SKM-1 treated with dmso at 0.1 percent for 144 hours (cell line): Measurements from ENCODE around the gene PEX5L.

Source experiments
- DNase-seq: peaks from one replicate; lab custom pipeline; 2025; ENCODE audit not compliant: unreplicated experiment; lab: John Stamatoyannopoulos, UW

The PEX5L gene

GRCh38 chr3:179852142-179852905 is 184.4 kb downstream of the PEX5L start:
- peak; percentile 76 for DNase-seq

DNA sequence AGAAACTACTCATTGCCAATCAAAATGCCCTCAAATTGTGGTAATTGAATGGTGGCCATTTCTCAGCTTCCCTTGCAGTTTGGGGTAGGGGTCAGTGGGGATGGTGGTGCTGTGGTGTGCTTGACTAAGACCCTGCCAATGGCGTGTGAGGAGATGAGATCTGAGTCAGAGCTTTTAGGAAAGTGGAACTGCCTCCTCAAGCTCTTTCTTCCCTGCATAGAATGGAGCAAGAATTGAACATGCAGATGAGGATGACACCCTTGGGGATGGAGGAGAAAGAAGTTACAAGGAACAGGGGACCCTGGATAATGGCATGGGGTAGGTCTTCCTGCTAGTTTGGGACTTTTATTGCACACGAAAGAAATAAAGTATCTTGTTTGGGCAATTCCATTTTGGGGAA is 188.0 kb downstream of the PEX5L start:
- DNase-seq = no peak

DNA sequence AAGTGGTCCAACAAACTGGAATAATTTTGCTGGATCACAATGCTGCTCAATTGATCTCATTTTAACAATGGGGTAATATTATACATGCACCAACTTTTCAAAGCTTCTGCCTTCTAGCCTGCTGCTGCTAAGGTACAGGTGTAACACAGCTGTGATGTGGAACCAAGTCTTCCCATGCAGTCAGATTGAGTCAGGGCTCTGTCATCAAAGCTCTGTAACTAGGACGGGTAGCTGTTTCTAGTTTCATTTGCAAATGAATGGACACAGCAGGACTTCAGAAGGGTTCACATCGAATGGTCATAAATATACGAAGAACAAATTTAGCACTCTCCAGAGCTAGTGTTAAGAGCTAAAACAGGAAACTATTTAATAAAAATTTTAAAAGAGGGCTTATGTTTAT is 194.7 kb downstream of the PEX5L start:
- DNase-seq = no peak

- DNase-seq = no peak
Measured at GRCh38 chr3:179840985-179841384, 195.8 kb downstream of the PEX5L start.

DNA sequence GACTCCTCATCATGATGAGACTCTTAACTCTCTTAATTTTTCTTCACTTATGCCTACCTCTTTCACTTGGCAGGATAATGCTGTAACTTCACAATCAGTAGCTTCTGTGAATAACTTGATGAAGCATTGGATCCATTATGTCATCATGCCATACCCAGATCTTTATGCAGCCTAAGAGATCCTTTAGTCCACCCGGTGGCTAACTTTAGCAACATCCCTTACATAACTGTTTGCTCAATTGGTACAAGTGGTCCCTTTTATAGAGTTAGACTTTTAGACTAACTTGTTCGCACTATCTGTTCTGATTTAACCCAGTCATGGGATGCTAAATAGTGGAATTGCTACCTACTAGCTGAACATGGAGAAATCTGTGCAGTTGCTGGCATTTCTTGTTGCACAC is 199.4 kb downstream of the PEX5L start:
- no peak for DNase-seq

DNA sequence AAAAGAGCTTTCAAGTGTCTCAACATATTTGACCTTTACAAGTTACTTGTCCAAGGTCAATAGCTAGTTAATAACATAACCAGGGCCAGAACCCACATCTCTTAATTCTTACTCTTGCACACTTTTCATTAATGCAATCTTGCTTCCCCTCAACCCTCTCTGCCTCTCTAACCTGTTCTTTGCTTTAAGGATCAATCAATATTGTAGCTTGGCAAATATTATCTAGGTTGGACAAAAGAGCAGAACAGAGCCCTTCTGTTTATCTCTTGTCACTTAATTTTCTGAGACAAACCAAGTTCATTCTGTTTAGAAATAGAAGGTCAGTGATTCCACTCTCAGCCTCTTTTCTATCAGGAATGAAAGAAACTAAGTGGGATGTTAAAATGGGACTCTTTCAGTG is 203.4 kb downstream of the PEX5L start:
- DNase-seq = no peak

GRCh38 chr3:179832333-179832854 is 204.3 kb downstream of the PEX5L start:
- DNase-seq = no peak

DNA sequence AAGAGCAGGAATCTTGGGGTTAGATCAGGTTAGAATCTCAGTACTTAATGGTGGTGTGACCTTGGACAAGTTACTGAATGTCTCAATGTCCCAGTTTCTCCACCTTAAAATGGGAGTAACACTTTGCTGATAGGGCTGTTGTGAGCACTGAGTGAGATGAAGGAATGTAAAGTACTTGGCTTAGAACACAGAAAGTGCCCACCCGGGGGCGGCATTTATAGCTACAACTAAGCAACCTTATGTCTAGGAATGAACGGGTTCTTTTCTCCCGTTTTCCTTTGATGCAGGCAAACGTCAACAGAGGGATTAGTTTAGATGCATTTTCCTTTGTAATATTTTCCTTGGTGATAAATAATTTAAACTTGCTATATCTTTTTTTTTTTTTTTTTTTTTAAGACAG is 207.3 kb downstream of the PEX5L start:
- no peak for DNase-seq

- no peak for DNase-seq
Measured at GRCh38 chr3:179828738-179829137, 208.0 kb downstream of the PEX5L start.

DNA sequence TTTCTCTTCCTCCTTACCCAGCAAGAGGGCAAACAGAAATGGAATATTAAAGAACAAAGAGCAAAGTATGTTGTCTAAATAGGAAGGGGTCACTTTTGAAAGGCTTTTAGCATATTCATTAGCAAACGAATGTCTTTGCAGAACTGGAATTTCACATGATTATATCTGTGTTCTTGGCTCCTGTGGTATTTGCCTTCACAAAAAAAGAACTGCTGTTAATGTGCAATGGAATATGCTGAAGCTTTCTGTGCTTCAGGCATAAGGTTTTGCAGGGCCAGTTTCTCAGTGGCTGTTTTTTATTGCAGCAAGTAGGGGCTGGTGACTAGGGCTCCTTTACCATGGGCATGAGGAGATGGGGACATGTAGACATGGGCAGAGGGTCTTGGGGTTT is 210.5 kb downstream of the PEX5L start:
- no peak for DNase-seq

- DNase-seq = no peak
Measured at GRCh38 chr3:179825527-179826246, 211.1 kb downstream of the PEX5L start.

- no peak for DNase-seq
Measured at GRCh38 chr3:179822296-179822695, 214.4 kb downstream of the PEX5L start.

DNA sequence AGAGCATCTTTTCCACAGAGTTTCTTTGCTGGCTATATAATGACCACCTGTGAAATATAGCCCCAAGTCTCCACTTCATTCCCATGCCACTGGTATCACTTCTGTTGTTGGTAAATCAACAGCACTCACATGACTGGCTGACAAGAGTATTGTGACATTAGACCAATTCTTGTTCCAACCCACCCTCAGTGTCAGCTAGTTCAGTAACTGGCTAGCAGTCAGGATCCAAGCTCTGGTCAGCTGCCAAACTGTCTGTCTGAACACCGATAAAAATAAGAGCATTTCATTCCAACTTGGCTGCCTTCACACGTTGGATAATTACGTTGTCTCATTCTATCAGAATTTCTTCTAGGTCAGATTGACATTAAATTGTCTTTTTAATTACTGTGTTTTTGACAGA is 217.4 kb downstream of the PEX5L start:
- no peak for DNase-seq

DNA sequence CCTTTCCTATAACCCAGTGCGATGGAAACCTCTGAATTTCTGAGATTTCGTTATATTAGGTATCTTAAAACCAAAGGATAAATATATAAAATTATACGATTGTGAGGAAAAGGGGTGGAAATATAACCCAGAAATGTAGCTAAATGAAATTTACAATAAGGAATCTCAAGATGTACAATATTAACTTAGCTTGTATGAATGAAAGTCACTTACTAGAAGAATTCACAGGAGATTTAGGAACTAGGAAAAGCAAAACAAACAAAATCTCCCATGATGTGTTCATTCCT is 224.7 kb downstream of the PEX5L start:
- no peak for DNase-seq

DNA sequence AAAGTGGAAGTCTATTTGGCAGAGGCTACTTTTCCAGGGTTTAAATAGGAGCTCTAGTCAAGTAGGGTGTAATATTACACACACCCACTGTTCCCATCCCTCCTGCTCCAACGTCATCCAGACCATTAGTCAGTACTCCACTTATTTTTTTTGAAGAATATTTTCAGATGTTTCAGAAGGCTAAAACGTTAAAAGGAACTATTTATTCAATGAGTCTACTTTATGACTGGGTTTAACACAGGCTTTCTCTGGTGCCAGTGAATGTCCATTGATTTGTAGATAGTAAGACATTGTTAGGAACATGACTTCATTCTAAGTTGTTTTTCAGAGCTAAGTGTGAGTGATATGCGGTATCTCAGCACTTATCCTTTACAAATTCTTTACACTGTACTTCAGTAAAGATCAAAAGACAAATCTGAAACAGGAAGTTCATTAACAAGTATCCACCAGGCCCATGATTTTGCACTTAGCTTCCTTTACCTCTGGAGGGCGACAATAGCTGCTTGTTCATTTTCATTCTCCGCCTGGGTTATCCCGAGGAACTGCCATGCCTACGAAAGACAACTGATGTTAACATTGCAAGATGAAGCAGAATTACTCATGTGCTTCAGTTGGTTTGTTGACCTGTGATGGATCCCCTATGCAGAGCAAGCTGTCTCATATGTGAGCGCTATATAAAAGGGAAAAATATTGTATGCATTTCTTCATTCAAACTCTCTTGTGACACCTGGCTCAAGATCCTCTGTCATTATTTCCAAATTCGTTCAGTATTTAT is 225.2 kb downstream of the PEX5L start:
- DNase-seq = peak; percentile 73

DNA sequence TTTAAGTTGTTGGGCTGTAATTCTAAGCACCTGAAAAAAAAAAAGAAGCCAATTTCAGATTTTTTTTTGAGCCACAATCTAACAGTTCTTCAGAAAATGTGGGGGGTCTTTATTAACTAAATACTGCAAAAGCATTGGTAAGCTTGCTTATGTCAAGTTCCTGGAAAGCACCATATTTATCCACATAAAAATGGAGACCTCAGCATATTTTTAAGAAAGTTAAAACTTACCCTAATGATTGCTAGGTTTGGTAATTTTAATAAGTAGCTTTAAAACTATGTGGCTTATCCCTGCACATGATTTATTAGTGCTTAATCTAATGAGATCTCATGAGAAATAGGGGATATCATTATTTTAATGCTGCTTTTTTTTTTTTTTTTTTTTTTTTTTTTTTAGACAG is 227.1 kb downstream of the PEX5L start:
- DNase-seq = no peak

GRCh38 chr3:179807588-179807987 is 229.1 kb downstream of the PEX5L start:
- no peak for DNase-seq

DNA sequence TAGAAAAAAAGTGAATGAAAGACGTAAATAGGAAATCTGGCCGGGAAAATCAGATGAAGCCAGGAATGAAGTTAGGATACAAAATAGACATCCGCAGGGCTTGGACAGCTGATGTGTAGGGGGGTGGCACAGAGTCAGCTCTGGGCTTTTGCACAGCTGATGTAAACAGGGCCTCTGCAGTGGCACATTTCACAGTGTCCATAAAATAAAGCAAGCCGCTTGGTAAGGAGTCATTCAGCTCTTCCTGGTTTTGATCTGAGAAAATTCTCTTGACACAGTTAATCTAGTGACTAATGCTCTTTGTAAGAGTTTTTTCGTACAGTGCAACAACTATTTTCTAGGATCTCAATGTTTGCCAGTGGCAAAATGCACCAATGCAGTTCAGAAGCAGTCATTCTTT is 230.6 kb downstream of the PEX5L start:
- DNase-seq = no peak

DNA sequence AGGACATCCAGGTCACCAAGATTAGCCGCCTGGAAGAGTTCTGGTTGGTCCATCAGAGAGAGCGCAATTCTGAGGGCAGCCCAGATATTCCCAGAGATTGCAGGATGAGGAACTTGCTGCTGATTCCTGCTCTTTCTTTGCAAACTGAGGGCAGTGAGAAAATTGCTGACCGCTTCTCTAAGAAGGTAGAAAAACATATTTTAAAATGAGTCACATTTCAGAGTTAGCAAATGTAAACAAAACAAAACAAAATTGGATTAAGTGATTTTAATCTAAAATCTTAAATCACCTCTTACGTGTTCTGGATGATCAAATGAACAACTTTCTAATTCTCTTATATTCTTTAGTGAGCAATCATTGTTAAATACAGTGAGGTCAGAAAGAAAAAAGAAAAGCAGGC is 234.9 kb downstream of the PEX5L start:
- no peak for DNase-seq

- DNase-seq = peak; percentile 79
Measured at GRCh38 chr3:179801263-179801662, 235.5 kb downstream of the PEX5L start.

GRCh38 chr3:179797192-179797591 is 239.5 kb downstream of the PEX5L start:
- DNase-seq = no peak

- no peak for DNase-seq
Measured at GRCh38 chr3:179796421-179796820, 240.3 kb downstream of the PEX5L start.
